ENCODE data around the gene NECAP2. TPM values are rescaled to one million over a fixed set of nuclear protein-coding genes. Genes with fewer than 3 reads are reported as not detected.

NECAP2 gene
- polyA plus RNA-seq, 2 of the 4 experiments (the other 2 are of a cell fraction): 29.7 to 38.5 TPM

DNA sequence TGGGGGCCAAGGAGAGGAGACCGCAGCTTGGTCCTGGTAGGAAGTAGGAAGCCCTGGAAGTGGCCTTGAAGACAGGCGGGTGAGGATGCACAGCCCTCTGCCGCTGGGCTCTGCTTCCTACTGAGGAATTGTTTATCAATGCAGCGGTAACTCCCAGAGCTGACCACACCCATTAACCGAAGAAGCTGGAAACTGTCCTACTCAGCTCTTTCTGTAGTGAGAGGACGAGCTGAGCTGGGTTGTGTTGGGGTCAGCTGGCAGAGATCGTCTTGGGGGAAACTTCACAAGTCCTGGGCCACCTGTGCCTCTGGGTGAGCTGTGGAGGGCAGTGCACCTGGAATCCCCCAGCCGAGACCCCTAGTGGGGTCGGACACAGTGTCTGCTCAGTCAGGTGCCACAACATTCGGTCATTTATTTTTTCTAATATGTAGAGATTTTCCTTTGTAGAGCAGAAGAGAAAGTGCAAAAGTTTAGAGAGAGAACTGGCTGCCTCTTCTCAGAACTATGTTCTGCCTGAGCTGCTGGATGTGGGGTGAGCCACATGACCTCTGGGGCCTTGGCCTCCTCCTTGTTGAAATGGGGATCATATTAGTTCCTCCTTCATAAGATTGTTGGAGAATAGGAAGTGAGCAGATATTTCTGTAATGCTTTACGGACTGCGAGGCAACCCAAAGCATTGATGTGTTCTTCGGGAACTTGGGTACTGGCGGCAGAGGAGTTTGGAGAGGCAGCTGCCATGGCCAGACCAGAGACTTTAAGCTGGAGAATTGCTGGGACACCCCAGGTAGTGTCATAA is 3.6 kb downstream of the NECAP2 start:
- no peak overlapping the region for H3K4me3 ChIP-seq
- DNase-seq (ENCODE audit: low read depth in 1 of 2, low spot score in 1 of 2): no peak
- TF ChIP-seq SREBF2 (IDR thresholded peaks at IDR 0.05) (no peak), EHMT2 (IDR thresholded peaks at IDR 0.05; ENCODE audit: low read depth) (no peak), EP300 (IDR thresholded peaks at IDR 0.05) (no peak), POLR2AphosphoS2 (conservative IDR thresholded peaks at IDR 0.05; ENCODE audit: low read length) (no peak), ZC3H11A (IDR thresholded peaks at IDR 0.05) (no peak), NFE2L2 (conservative IDR thresholded peaks at IDR 0.05; ENCODE audit: low read length) (no peak), RNF2 (IDR thresholded peaks at IDR 0.05; ENCODE audit: borderline replicate concordance, low read depth) (no peak)
- peaks cover 8% of the 10 kb centered on the region; the same call in 1 of the 3 replicates for H3K4me1 ChIP-seq
- FAIRE-seq: no peak
- H3K9me3 ChIP-seq: no peaks in the 10 kb centered on the region
- no peak overlapping the region for H3K4me2 ChIP-seq
- no peak overlapping the region for H3K27ac ChIP-seq
- WGBS (ENCODE audit: missing lambda C conversion rate): 90% methylated on average over 14 of the region's 14 CpGs
- POLR2A ChIA-PET: no interaction called here
- CTCF ChIA-PET: interaction anchor here (0.6 kb wide), 1 partner anchor 25 kb away, joined by 4 read pairs; no protein-coding TSS in a partner anchor
- ATAC-seq: no peak

DNA sequence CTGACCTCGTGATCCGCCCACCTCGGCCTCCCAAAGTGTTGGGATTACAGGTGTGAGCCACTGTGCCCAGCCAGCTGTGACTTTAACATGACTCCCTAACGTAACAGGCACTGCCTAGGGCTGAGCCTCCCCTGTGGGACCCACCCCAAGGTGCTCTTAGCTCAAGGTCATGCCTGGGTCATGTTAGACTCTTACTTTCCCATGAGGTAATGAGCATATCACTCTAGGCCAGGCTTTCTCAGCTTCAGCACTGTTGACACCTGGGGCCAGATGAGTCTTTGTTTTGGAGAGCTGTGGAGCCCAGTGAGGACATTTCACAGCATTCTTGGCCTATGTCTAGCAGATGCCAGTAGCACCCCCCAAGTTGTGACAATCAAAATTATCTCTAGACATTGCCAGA is 4.5 kb downstream of the NECAP2 start:
- no peak for TF ChIP-seq MYC (IDR thresholded peaks at IDR 0.05; ENCODE audit: borderline replicate concordance, low read length)
- no peak for TF ChIP-seq HOXA7 (CRISPR knock-in tag; IDR thresholded peaks at IDR 0.05)
- no peak for TF ChIP-seq RAD21 (conservative IDR thresholded peaks at IDR 0.05 in 1 of 2, IDR thresholded peaks at IDR 0.05 in 1 of 2)
- TF ChIP-seq RARB (CRISPR knock-in tag; IDR thresholded peaks at IDR 0.05): no peak
- no peak for TF ChIP-seq BHLHE40 (IDR thresholded peaks at IDR 0.05; ENCODE audit: low read depth, low read length)
- no peak for TF ChIP-seq SMC3 (IDR thresholded peaks at IDR 0.05)
- no peak for TF ChIP-seq CHD4 (IDR thresholded peaks at IDR 0.05; ENCODE audit: borderline replicate concordance)
- TF ChIP-seq JUN (IDR thresholded peaks at IDR 0.05): no peak
- TF ChIP-seq EP300 (IDR thresholded peaks at IDR 0.05): no peak
- no peak overlapping the region for H3K4me2 ChIP-seq
- ChIA-PET POLR2A (no interaction called here), CTCF (interaction anchor here (0.6 kb wide), 1 partner anchor 24 kb away, joined by 4 read pairs; no protein-coding TSS in a partner anchor)
- no peak overlapping the region for H3K27ac ChIP-seq
- peaks cover 8% of the 10 kb centered on the region; the same call in 1 of the 3 replicates for H3K4me1 ChIP-seq
- WGBS (ENCODE audit: missing lambda C conversion rate): 96% methylated on average over 4 of the region's 4 CpGs
- H3K4me3 ChIP-seq: no peak overlapping the region
- FAIRE-seq (no peak), ATAC-seq (no peak), DNase-seq (ENCODE audit: low read depth in 1 of 2, low spot score in 1 of 2) (no peak)
- no peaks in the 10 kb centered on the region for H3K9me3 ChIP-seq

DNA sequence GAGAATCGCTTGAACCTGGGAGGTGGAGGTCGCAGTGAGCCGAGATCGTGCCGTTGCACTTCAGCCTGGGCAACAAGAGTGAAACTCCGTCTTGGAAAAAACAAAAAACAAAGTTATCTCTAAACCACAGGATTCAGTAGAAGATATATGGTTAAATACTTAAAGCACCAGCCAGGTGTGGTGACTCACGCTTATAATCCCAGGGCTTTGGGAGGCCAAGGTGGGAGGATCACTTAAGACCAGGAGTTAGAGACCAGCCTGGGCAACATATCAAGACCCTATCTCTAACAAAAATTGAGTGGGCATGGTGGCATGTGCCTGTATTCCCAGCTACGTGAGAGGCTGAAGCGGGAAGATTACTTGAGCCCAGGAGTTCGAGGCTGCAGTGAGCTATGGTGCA is 5.6 kb downstream of the NECAP2 start:
- ATAC-seq (no peak), DNase-seq (ENCODE audit: low read depth in 1 of 2, low spot score in 1 of 2) (no peak), FAIRE-seq (no peak)
- POLR2A ChIA-PET: no interaction called here
- WGBS (ENCODE audit: missing lambda C conversion rate): 94% methylated on average over 10 of the region's 10 CpGs
- TF ChIP-seq MAFK (IDR thresholded peaks at IDR 0.05; ENCODE audit: partially characterized antibody): no peak
- TF ChIP-seq, protein P1, sequence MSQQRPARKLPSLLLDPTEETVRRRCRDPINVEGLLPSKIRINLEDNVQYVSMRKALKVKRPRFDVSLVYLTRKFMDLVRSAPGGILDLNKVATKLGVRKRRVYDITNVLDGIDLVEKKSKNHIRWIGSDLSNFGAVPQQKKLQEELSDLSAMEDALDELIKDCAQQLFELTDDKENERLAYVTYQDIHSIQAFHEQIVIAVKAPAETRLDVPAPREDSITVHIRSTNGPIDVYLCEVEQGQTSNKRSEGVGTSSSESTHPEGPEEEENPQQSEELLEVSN (IDR thresholded peaks at IDR 0.05; ENCODE audit: borderline replicate concordance, low read depth): no peak
- no peak for TF ChIP-seq HOXB13 (CRISPR knock-in tag; IDR thresholded peaks at IDR 0.05; ENCODE audit: low read depth)
- TF ChIP-seq SMC3 (IDR thresholded peaks at IDR 0.05): no peak
- Histone ChIP-seq H3K27ac (no peak overlapping the region), H3K4me1 (peaks cover 8% of the 10 kb centered on the region; the same call in 1 of the 3 replicates), H3K9me3 (no peaks in the 10 kb centered on the region), H3K4me2 (no peak overlapping the region), H3K4me3 (no peak overlapping the region)
- CTCF ChIA-PET: no interaction called here

DNA sequence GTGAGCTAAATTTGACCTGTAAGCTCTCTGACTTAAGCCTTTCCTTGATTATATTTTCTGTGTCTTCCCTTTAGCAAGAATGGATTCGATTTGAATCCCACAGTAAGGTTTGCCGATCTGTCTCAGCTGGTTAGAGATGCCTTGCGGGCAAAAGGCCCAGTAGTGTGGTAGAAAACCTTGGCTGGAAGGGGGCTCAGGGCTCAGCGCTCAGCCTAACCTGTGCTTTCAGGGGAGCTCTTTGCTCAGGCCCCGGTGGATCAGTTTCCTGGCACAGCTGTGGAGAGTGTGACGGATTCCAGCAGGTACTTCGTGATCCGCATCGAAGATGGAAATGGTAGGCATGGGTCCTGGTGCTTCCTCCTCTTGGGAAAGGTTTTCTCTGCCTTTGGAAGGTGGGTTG is 7.1 kb downstream of the NECAP2 start:
- TF ChIP-seq, protein P2, sequence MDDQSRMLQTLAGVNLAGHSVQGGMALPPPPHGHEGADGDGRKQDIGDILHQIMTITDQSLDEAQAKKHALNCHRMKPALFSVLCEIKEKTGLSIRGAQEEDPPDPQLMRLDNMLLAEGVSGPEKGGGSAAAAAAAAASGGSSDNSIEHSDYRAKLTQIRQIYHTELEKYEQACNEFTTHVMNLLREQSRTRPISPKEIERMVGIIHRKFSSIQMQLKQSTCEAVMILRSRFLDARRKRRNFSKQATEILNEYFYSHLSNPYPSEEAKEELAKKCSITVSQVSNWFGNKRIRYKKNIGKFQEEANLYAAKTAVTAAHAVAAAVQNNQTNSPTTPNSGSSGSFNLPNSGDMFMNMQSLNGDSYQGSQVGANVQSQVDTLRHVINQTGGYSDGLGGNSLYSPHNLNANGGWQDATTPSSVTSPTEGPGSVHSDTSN (IDR thresholded peaks at IDR 0.05): no peak
- TF ChIP-seq CEBPB (IDR thresholded peaks at IDR 0.05): no peak
- no peak for TF ChIP-seq RCOR1 (IDR thresholded peaks at IDR 0.05; ENCODE audit: low read depth, low read length)
- no peak for TF ChIP-seq MAFK (IDR thresholded peaks at IDR 0.05; ENCODE audit: partially characterized antibody)
- TF ChIP-seq, protein P3, sequence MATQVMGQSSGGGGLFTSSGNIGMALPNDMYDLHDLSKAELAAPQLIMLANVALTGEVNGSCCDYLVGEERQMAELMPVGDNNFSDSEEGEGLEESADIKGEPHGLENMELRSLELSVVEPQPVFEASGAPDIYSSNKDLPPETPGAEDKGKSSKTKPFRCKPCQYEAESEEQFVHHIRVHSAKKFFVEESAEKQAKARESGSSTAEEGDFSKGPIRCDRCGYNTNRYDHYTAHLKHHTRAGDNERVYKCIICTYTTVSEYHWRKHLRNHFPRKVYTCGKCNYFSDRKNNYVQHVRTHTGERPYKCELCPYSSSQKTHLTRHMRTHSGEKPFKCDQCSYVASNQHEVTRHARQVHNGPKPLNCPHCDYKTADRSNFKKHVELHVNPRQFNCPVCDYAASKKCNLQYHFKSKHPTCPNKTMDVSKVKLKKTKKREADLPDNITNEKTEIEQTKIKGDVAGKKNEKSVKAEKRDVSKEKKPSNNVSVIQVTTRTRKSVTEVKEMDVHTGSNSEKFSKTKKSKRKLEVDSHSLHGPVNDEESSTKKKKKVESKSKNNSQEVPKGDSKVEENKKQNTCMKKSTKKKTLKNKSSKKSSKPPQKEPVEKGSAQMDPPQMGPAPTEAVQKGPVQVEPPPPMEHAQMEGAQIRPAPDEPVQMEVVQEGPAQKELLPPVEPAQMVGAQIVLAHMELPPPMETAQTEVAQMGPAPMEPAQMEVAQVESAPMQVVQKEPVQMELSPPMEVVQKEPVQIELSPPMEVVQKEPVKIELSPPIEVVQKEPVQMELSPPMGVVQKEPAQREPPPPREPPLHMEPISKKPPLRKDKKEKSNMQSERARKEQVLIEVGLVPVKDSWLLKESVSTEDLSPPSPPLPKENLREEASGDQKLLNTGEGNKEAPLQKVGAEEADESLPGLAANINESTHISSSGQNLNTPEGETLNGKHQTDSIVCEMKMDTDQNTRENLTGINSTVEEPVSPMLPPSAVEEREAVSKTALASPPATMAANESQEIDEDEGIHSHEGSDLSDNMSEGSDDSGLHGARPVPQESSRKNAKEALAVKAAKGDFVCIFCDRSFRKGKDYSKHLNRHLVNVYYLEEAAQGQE (IDR thresholded peaks at IDR 0.05): no peak
- no peak for TF ChIP-seq ZNF302 (CRISPR knock-in tag; IDR thresholded peaks at IDR 0.05)
- Histone ChIP-seq H3K4me2 (no peak overlapping the region), H3K4me1 (no peaks in the 10 kb centered on the region), H3K4me3 (no peak overlapping the region), H3K27ac (no peak overlapping the region), H3K9me3 (no peaks in the 10 kb centered on the region)
- no peak for FAIRE-seq
- ChIA-PET POLR2A (no interaction called here), CTCF (interaction anchor here (5.9 kb wide), 1 partner anchor 8 kb away, joined by 30 read pairs; the partner anchor contains the start of gene NECAP2)
- no peak for DNase-seq (ENCODE audit: low read depth in 1 of 2, low spot score in 1 of 2)
- ATAC-seq: no peak
- 91% methylated on average over 9 of the region's 9 CpGs for WGBS (ENCODE audit: missing lambda C conversion rate)

All from A549 (cell line).